GM23248 (cell line): ENCODE results near the gene MEGF11. TPM values are rescaled to one million over a fixed set of nuclear protein-coding genes. Genes with fewer than 3 reads are reported as not detected.

Source experiments
- DNase-seq: peaks from one replicate; pipeline ENCODE4 v3.0.0-alpha.2; 2015
- H2AFZ ChIP-seq: fragments of 200-600 bp; sonication (generic); 2 replicates; pipeline ENCODE4 v1.6.1; 2016; ENCODE audit warnings: antibody characterized with exemption
- H3F3A ChIP-seq: fragments of 200-600 bp; sonication (generic); 2 replicates; pipeline ENCODE4 v1.6.1; 2016; ENCODE audit warnings: mild to moderate bottlenecking, antibody characterized with exemption, mixed run types; ENCODE audit not compliant: insufficient read depth
- H3K27ac ChIP-seq: fragments of 200-600 bp; sonication (generic); 2 replicates; pipeline ENCODE4 v1.5.1; 2016; ENCODE audit warnings: mild to moderate bottlenecking
- H3K27me3 ChIP-seq: fragments of 200-600 bp; sonication (generic); replicated peaks from 2 replicates; pipeline ENCODE4 v1.6.1; 2016; ENCODE audit warnings: mild to moderate bottlenecking; ENCODE audit not compliant: insufficient read depth
- H3K36me3 ChIP-seq: fragments of 200-600 bp; sonication (generic); 2 replicates; pipeline ENCODE4 v1.6.1; 2016; ENCODE audit warnings: low read depth, mild to moderate bottlenecking
- H3K4me1 ChIP-seq: fragments of 200-600 bp; sonication (generic); 2 replicates; pipeline ENCODE4 v1.6.1; 2016; ENCODE audit warnings: mild to moderate bottlenecking; ENCODE audit not compliant: insufficient read depth
- H3K4me2 ChIP-seq: fragments of 200-600 bp; sonication (generic); one replicate; pipeline ENCODE4 v1.6.1; 2016; ENCODE audit warnings: mild to moderate bottlenecking; ENCODE audit not compliant: unreplicated experiment
- H3K4me3 ChIP-seq: fragments of 200-600 bp; sonication (generic); 2 replicates; pipeline ENCODE4 v1.5.1; 2016; ENCODE audit warnings: mild to moderate bottlenecking
- H3K79me2 ChIP-seq: fragments of 200-600 bp; sonication (generic); 2 replicates; pipeline ENCODE4 v1.6.1; 2016; ENCODE audit warnings: mild to moderate bottlenecking; ENCODE audit not compliant: insufficient read depth
- H3K9ac ChIP-seq: fragments of 200-600 bp; sonication (generic); 2 replicates; pipeline ENCODE4 v1.6.1; 2016; ENCODE audit warnings: mild to moderate bottlenecking
- H3K9me2 ChIP-seq: fragments of 200-600 bp; sonication (generic); 2 replicates; pipeline ENCODE4 v1.6.1; 2016; ENCODE audit warnings: mixed run types, mild to moderate bottlenecking, moderate library complexity; ENCODE audit not compliant: insufficient read depth
- H3K9me3 ChIP-seq: fragments of 200-600 bp; sonication (generic); one replicate; pipeline ENCODE4 v1.6.1; 2017; ENCODE audit warnings: low read depth
- H4K20me1 ChIP-seq: fragments of 200-600 bp; sonication (generic); 2 replicates; pipeline ENCODE4 v1.6.0; 2016; ENCODE audit not compliant: insufficient read depth
- EZH2 ChIP-seq: fragments of 200-600 bp; sonication (generic); IDR thresholded peaks from 2 replicates; pipeline ENCODE4 v1.6.1; 2018; ENCODE audit warnings: antibody characterized with exemption, mild to moderate bottlenecking; ENCODE audit not compliant: insufficient read depth, poor library complexity, severe bottlenecking
- EZH2phosphoT487 ChIP-seq: fragments of 200-600 bp; sonication (generic); IDR thresholded peaks from 2 replicates; pipeline ENCODE4 v1.6.1; 2018; ENCODE audit warnings: antibody characterized with exemption, moderate library complexity, mild to moderate bottlenecking, low read depth; ENCODE audit not compliant: insufficient read depth
- WGBS, 2 experiments: methylation state at CpG; one replicate each; pipeline ENCODE4 v1.1.6; 2015 to 2017; ENCODE audit warnings: low lambda C conversion rate in 2 of 2, low coverage in 1 of 2; ENCODE audit errors: missing lambda C conversion rate in 2 of 2; 5-methylcytosine and 5-hydroxymethylcytosine counted together
- in situ Hi-C: fragments of 300-500 bp; cut with MboI; formaldehyde crosslinking; loops from 2 replicates; pipeline ENCODE4 v1.15.0; 2020
- polyA plus RNA-seq: library from polyadenylated mRNA; unstranded; fragments of >200 nt; fragmentation: Nextera tagmentation; extraction: Ambion mirVana; gene quantifications from 2 replicates; pipeline ENCODE4 v1.2.1, GENCODE V29; 2016
- total RNA-seq: library from RNA; depleted of rRNA; stranded (reverse); fragments of >200 nt; shearing (Covaris generic); gene quantifications from 2 replicates; pipeline ENCODE4 v1.2.3, GENCODE V29; 2014

Gene MEGF11
- total and polyA plus RNA-seq, 2 experiments from 2014 or later: 0.14 TPM; not detected in 1

GRCh38 chr15:66187271-66187670 is 66.3 kb downstream of the MEGF11 start:
- Histone ChIP-seq H3K9ac (no peak overlapping the region), H3K9me2 (no peaks in the 10 kb centered on the region), H3K4me3 (no peak overlapping the region), H3K27me3 (peaks cover 52% of the 10 kb centered on the region), H3K27ac (no peak overlapping the region), H4K20me1 (no peaks in the 10 kb centered on the region), H3K79me2 (no peaks in the 10 kb centered on the region), H3K4me2 (no peak overlapping the region), H3K9me3 (no peaks in the 10 kb centered on the region), H2AFZ (no peak overlapping the region), H3F3A (no peaks in the 10 kb centered on the region), H3K36me3 (no peaks in the 10 kb centered on the region), H3K4me1 (no peaks in the 10 kb centered on the region)
- no peak for TF ChIP-seq EZH2
- TF ChIP-seq EZH2phosphoT487: no peak
- in situ Hi-C loops: no loop called here
- WGBS, 2 experiments: 70 to 74% methylated on average over 6 of the region's 6 CpGs
- no peak for DNase-seq

DNA sequence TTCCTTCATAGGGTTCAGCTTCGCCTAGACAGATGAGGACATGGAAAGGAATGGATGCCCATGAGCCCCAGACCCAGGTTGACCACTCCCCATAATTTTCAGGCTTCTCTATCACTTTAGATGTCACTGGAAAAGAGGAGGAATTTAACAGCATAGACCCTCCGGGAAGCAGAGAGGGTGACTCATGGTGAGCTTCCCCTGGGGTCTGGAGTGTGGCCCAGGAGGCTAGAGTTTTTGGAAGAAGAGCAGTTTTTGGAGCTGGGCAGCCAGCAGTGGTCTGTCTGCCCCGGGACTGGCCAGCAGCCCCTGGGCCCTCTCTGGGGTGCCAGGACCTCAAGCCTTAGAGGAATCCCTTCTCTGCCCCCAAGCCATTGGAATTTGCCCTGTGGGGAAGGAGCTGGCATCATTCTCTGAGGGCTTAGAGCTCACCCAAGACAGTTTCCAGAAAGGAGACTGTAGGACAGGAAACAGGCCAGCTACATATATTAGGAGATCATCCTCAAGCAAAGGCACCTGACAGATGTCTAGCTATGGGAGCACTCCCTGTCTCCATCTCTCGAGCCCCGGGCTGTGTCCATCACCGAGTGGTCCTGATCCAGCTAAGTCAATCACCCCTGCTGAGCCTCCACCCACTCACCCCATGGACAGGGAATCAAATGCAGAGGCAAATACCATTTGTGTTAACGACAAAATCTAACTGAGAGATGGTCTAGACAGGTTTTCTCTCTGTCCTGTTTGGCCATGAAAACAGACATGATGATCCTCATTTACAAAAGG is 67.3 kb downstream of the MEGF11 start:
- no peak overlapping the region for H3K27ac ChIP-seq
- H3K4me3 ChIP-seq: no peak overlapping the region
- H4K20me1 ChIP-seq: no peaks in the 10 kb centered on the region
- DNase-seq: no peak
- H3K4me1 ChIP-seq: no peaks in the 10 kb centered on the region
- H3K36me3 ChIP-seq: no peaks in the 10 kb centered on the region
- no peak overlapping the region for H2AFZ ChIP-seq
- H3K9me2 ChIP-seq: no peaks in the 10 kb centered on the region
- TF ChIP-seq EZH2 (no peak), EZH2phosphoT487 (no peak)
- H3K27me3 ChIP-seq: peaks cover 63% of the 10 kb centered on the region
- H3F3A ChIP-seq: no peaks in the 10 kb centered on the region
- no peak overlapping the region for H3K4me2 ChIP-seq
- WGBS, 2 experiments: 41 to 48% methylated on average over 7 of the region's 7 CpGs
- no peaks in the 10 kb centered on the region for H3K79me2 ChIP-seq
- in situ Hi-C loops: no loop called here
- no peak overlapping the region for H3K9ac ChIP-seq
- no peaks in the 10 kb centered on the region for H3K9me3 ChIP-seq

DNA sequence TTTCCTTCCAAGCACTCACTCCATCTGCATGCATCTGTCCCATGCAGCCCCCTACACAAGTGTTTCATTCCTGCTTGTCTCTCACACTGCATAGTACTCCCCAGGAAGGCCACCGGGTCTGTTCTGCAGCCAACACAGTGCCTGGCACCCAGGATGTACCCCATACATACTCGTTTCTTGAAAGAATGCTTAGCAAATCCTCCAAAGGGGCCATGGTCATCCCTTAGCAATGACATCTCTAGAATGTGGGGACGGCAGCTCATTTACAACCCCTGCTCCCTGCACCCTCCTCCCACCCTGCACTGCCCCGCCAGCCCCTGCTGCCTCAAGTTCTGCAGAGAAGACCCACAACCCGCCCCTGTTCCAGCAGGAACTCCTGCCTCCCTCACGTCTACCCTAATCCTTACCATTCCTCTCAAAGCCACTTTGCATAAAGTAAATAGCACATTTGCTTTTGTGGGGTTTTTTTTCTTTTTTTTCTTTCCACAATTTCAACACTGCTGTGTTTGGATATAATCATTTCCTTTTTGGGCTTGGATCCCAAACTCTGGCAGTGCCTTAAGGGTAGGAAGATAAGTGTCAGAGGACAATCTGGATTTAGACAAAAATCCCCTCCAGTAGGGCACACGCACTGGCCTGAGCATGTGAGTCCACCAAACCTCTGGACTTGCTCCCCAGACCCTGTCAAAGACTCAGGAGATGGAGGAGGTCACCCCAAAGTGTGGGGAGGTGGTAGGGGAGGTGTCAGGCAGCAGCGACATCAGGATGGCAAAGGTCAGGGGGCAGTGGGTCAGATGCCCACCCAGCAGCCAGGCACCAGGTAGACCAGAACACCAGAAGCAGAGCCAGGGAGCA is 68.4 kb downstream of the MEGF11 start:
- Histone ChIP-seq H3K9ac (no peak overlapping the region), H4K20me1 (no peaks in the 10 kb centered on the region), H3K9me2 (no peaks in the 10 kb centered on the region), H3K27me3 (peaks cover 70% of the 10 kb centered on the region), H3K79me2 (no peaks in the 10 kb centered on the region), H3K4me3 (no peak overlapping the region), H3K27ac (no peak overlapping the region), H3K4me2 (no peak overlapping the region), H2AFZ (no peak overlapping the region), H3F3A (no peaks in the 10 kb centered on the region), H3K9me3 (no peaks in the 10 kb centered on the region), H3K4me1 (no peaks in the 10 kb centered on the region), H3K36me3 (no peaks in the 10 kb centered on the region)
- TF ChIP-seq EZH2phosphoT487: no peak
- no peak for TF ChIP-seq EZH2
- peak; percentile 8 for DNase-seq
- WGBS, 2 experiments: 11 to 21% methylated on average over 7 of the region's 8 CpGs
- in situ Hi-C loops: no loop called here

DNA sequence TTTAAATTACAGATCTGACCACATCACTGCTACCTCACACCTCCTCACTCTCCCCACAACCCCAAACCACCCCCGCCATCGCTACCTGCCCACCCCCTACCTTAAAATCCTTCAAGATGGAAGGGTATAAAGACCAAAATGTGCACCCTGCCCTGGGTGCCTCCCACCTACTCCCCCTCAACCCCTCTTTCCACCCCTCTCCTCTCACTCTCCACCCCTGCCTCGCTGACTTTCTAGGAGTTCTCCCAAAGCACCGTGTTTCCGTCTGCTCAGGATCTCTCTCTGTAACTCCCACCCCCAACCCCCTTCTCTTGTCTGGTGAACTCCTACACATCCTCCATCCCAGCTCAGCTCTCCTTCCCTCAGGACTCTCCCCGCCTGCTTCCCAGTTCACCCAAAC is 69.1 kb downstream of the MEGF11 start:
- in situ Hi-C loops: no loop called here
- Histone ChIP-seq H3K9ac (no peak overlapping the region), H2AFZ (no peak overlapping the region), H3K27ac (no peak overlapping the region), H3K9me3 (no peaks in the 10 kb centered on the region), H3K36me3 (no peaks in the 10 kb centered on the region), H4K20me1 (no peaks in the 10 kb centered on the region), H3F3A (no peaks in the 10 kb centered on the region), H3K79me2 (no peaks in the 10 kb centered on the region), H3K27me3 (peaks cover 68% of the 10 kb centered on the region), H3K9me2 (no peaks in the 10 kb centered on the region), H3K4me3 (no peak overlapping the region), H3K4me2 (no peak overlapping the region), H3K4me1 (no peaks in the 10 kb centered on the region)
- WGBS, 2 experiments: 48 to 81% methylated on average over 3 to 6 of the region's 6 CpGs
- TF ChIP-seq EZH2: no peak
- no peak for TF ChIP-seq EZH2phosphoT487
- DNase-seq: no peak
